GM12878 (cell line): ENCODE data around the gene BCL11A. TPM values are rescaled to one million over a fixed set of nuclear protein-coding genes. Genes with fewer than 3 reads are reported as not detected.

Experiments used
- ATAC-seq: fragments of 200-7000 bp; cut with Tn5 transposase; 3 replicates; pipeline ENCODE4 v1.9.1; 2020; ENCODE audit warnings: mild to moderate bottlenecking, moderate library complexity
- BruUV-seq: library from RNA; stranded (reverse); fragments of 400-500 nt; replicated peaks from 2 replicates; lab custom pipeline; 2021; lab: Mats Ljungman, UMichigan
- CTCF ChIA-PET: fragments of 300-600 bp; sonication (Branson Sonifier 250); formaldehyde crosslinking; extraction: SDS; loops from one replicate; lab custom pipeline; 2021; ENCODE audit warnings: inconsistent platforms; lab: Yijun Ruan, JAX
- POLR2A ChIA-PET: fragments of 350-600 bp; formaldehyde crosslinking; extraction: SDS; loops from one replicate; lab custom pipeline; 2021; ENCODE audit warnings: inconsistent platforms; lab: Charles Lee
- RAD21 ChIA-PET: fragments of 300-600 bp; sonication (Branson Sonifier 250); formaldehyde crosslinking; loops from one replicate; lab custom pipeline; 2023; ENCODE audit warnings: antibody characterized with exemption; ENCODE audit not compliant: unreplicated experiment; lab: Charles Lee
- SMC1A ChIA-PET: fragments of 300-600 bp; sonication (Branson Sonifier 250); formaldehyde crosslinking; loops from one replicate; lab custom pipeline; 2023; ENCODE audit not compliant: unreplicated experiment, uncharacterized antibody; lab: Charles Lee
- DNase-seq: peaks from one replicate; pipeline ENCODE4 v3.0.0-alpha.2; 2011; ENCODE audit warnings: low read depth, low spot score
- FAIRE-seq: peaks from 3 replicates; lab custom pipeline; 2011; peaks lifted over from hg19 to GRCh38; lab: Jason Lieb, UNC
- H2AFZ ChIP-seq: 2 replicates; pipeline ENCODE4 v1.6.0; 2011; ENCODE audit warnings: low read depth, low read length, control low read depth; ENCODE audit not compliant: control insufficient read depth
- H3K27ac ChIP-seq: 2 replicates; pipeline ENCODE4 v1.5.1; 2011; ENCODE audit warnings: control low read depth; ENCODE audit not compliant: control insufficient read depth, insufficient read depth
- H3K27me3 ChIP-seq, 2 experiments: replicated peaks in 1 of 2; 2 replicates each; pipeline versions ENCODE4 v1.6.0 to v1.6.1; 2011; ENCODE audit warnings: low read length in 1 of 2; ENCODE audit not compliant: control insufficient read depth in 2 of 2, insufficient read depth in 2 of 2
- H3K36me3 ChIP-seq, 2 experiments: 2 replicates each; pipeline ENCODE4 v1.5.1; 2011; ENCODE audit warnings: low read length in 1 of 2; ENCODE audit not compliant: control insufficient read depth in 2 of 2, insufficient read depth in 2 of 2
- H3K4me1 ChIP-seq: 2 replicates; pipeline ENCODE4 v1.6.1; 2011; ENCODE audit warnings: mild to moderate bottlenecking, low read length, moderate library complexity, mixed read lengths; ENCODE audit not compliant: control insufficient read depth, insufficient read depth
- H3K4me2 ChIP-seq: 2 replicates; pipeline ENCODE4 v1.6.0; 2011; ENCODE audit warnings: control low read depth; ENCODE audit not compliant: control insufficient read depth, insufficient read depth
- H3K4me3 ChIP-seq: fragments of 200-600 bp; sonication (generic); 2 replicates; pipeline ENCODE4 v1.5.1; 2016
- H3K79me2 ChIP-seq: 2 replicates; pipeline ENCODE4 v1.6.0; 2011; ENCODE audit warnings: low read length; ENCODE audit not compliant: control insufficient read depth, insufficient read depth
- H3K9ac ChIP-seq: 2 replicates; pipeline ENCODE4 v1.8.0; 2011; ENCODE audit warnings: low read length, control low read depth, mixed read lengths; ENCODE audit not compliant: control insufficient read depth, insufficient read depth
- H3K9me3 ChIP-seq: replicated peaks from 3 replicates; pipeline ENCODE4 v1.5.1; 2011; ENCODE audit warnings: mild to moderate bottlenecking, low read length; ENCODE audit not compliant: control insufficient read depth, insufficient read depth
- H4K20me1 ChIP-seq: 2 replicates; pipeline ENCODE4 v1.6.0; 2011; ENCODE audit not compliant: control insufficient read depth, insufficient read depth
- CHD2 ChIP-seq: IDR thresholded peaks from 2 replicates; pipeline ENCODE4 v1.6.1; 2011; ENCODE audit warnings: low read depth, low read length, improper control_type of control experiment, borderline replicate concordance
- ETV6 ChIP-seq, 2 experiments: fragments of 450-650 bp in 1 of 2; IDR thresholded peaks in 1 of 2; conservative IDR thresholded peaks in 1 of 2; 2 replicates each; pipeline ENCODE4 v1.6.1; 2014; ENCODE audit warnings: antibody characterized with exemption in 1 of 2, borderline replicate concordance in 1 of 2, low read depth in 1 of 2, mild to moderate bottlenecking in 1 of 2, moderate library complexity in 1 of 2
- HDGF ChIP-seq: fragments of 450-650 bp; IDR thresholded peaks from 2 replicates; pipeline ENCODE4 v1.6.1; 2016; ENCODE audit warnings: antibody characterized with exemption
- IKZF1 ChIP-seq: fragments of 450-650 bp; conservative IDR thresholded peaks from 2 replicates; pipeline ENCODE4 v1.6.1; 2017; ENCODE audit warnings: antibody characterized with exemption, mild to moderate bottlenecking
- IKZF2 ChIP-seq, 2 experiments: fragments of 450-650 bp; IDR thresholded peaks; 2 replicates each; pipeline ENCODE4 v1.6.1; 2017; ENCODE audit warnings: mild to moderate bottlenecking in 2 of 2, moderate library complexity in 2 of 2
- PAX8 ChIP-seq: fragments of 450-650 bp; IDR thresholded peaks from 2 replicates; pipeline ENCODE4 v1.6.1; 2017; ENCODE audit warnings: mild to moderate bottlenecking, moderate library complexity
- PML ChIP-seq: IDR thresholded peaks from 2 replicates; pipeline ENCODE4 v1.6.1; 2012; ENCODE audit warnings: low read length, inconsistent platforms
- POLR2A ChIP-seq: IDR thresholded peaks from 2 replicates; pipeline ENCODE4 v1.6.1; 2011; ENCODE audit warnings: low read depth, mild to moderate bottlenecking, low read length
- SMARCA5 ChIP-seq: fragments of 450-650 bp; IDR thresholded peaks from 2 replicates; pipeline ENCODE4 v1.6.1; 2017; ENCODE audit warnings: mild to moderate bottlenecking
- SPI1 ChIP-seq: IDR thresholded peaks from 2 replicates; pipeline ENCODE4 v1.6.1; 2011; ENCODE audit warnings: low read depth, mild to moderate bottlenecking, low read length, moderate library complexity, borderline replicate concordance; ENCODE audit not compliant: insufficient read depth
- TBL1XR1 ChIP-seq: IDR thresholded peaks from 2 replicates; pipeline ENCODE4 v1.6.1; 2012; ENCODE audit warnings: low read depth, low read length, improper control_type of control experiment
- USF1 ChIP-seq: IDR thresholded peaks from 2 replicates; pipeline ENCODE4 v1.6.1; 2011; ENCODE audit warnings: borderline replicate concordance, low read depth, mild to moderate bottlenecking, moderate library complexity, mixed read lengths, low read length; ENCODE audit not compliant: insufficient read depth; ENCODE audit errors: extremely low read length
- YBX1 ChIP-seq: fragments of 450-650 bp; IDR thresholded peaks from 2 replicates; pipeline ENCODE4 v1.6.1; 2016; ENCODE audit warnings: antibody characterized with exemption
- ZBTB33 ChIP-seq: fragments of 450-650 bp; IDR thresholded peaks from 2 replicates; pipeline ENCODE4 v1.6.1; 2017; ENCODE audit warnings: mild to moderate bottlenecking
- ZNF24 ChIP-seq: fragments of 450-650 bp; IDR thresholded peaks from 2 replicates; pipeline ENCODE4 v1.6.1; 2017; ENCODE audit warnings: antibody characterized with exemption, mild to moderate bottlenecking
- ZNF274 ChIP-seq: IDR thresholded peaks from one replicate; pipeline ENCODE4 v1.8.0; 2011; ENCODE audit not compliant: insufficient read length, insufficient read depth
- ZSCAN29 ChIP-seq: fragments of 450-650 bp; IDR thresholded peaks from 2 replicates; pipeline ENCODE4 v1.6.1; 2017; ENCODE audit warnings: mild to moderate bottlenecking, moderate library complexity
- WGBS: methylation state at CpG from one replicate; pipeline ENCODE4 v1.1.6; 2016; ENCODE audit warnings: low lambda C conversion rate; ENCODE audit not compliant: insufficient replicate concordance, insufficient coverage; ENCODE audit errors: missing lambda C conversion rate; 5-methylcytosine and 5-hydroxymethylcytosine counted together
- in situ Hi-C: fragments of 300-500 bp; cut with MboI; formaldehyde crosslinking; loops from 9 replicates; pipeline ENCODE4 v1.14.3; 2018; ENCODE audit warnings: mixed read lengths
- intact Hi-C: fragments of 100-400 bp; cut with micrococcal nuclease; formaldehyde crosslinking; loops from one replicate; pipeline ENCODE4 v1.14.2; 2022; ENCODE audit not compliant: unreplicated experiment
- polyA plus RNA-seq, 11 experiments: library from polyadenylated mRNA; depleted of rRNA in 4 of 11; unstranded in 6 of 11; stranded (reverse) in 5 of 11; fragments of >200 nt; fragmentation: Nextera tagmentation in 4 of 11; fragmentation: Illumina TruSeq in 1 of 11; extraction: Ambion mirVana in 4 of 11; extraction: Trizol in 1 of 11; gene quantifications; 1 replicate in 1 of 11; 2 replicates in 10 of 11; pipeline versions ENCODE4 v1.2.1 to v1.2.3, GENCODE V29; 2011 to 2016; ENCODE audit warnings: inconsistent platforms in 2 of 11, missing spikeins in 2 of 11, low read depth in 1 of 11
- total RNA-seq, 4 experiments: library from RNA; depleted of rRNA in 3 of 4; stranded (reverse); fragments of >200 nt in 3 of 4; fragmentation: Illumina TruSeq in 1 of 4; extraction: Trizol in 1 of 4; gene quantifications; 2 replicates each; pipeline versions ENCODE4 v1.2.1 to v1.2.3, GENCODE V29; 2013 to 2021
- TF ChIP-seq, protein P1 (sequence below): fragments of 450-650 bp; formaldehyde crosslinking; IDR thresholded peaks from 2 replicates; pipeline ENCODE4 v1.4.0; 2022; ENCODE audit warnings: mild to moderate bottlenecking, moderate library complexity

Gene BCL11A
- total and polyA plus RNA-seq, 10 of the 15 experiments (the other 5 are each of a cell fraction or from before 2014, with no cell fraction given) = 7.5 to 26.6 (median 11.1) TPM; not detected in 1

GRCh38 chr2:60414495-60415138, 138.8 kb downstream of the BCL11A start:
- POLR2A ChIA-PET = no interaction called here
- no TSS peak for BruUV-seq
- DNase-seq (no peak), FAIRE-seq (no peak), ATAC-seq (no peak)
- Histone ChIP-seq H3K27ac (peak overlapping the region; percentile 61), H3K9me3 (no peaks in the 10 kb centered on the region), H4K20me1 (no peaks in the 10 kb centered on the region), H3K4me2 (no peak overlapping the region), H3K27me3 (no peaks in the 10 kb centered on the region), H3K79me2 (no peaks in the 10 kb centered on the region), H3K4me1 (peaks cover 41% of the 10 kb centered on the region), H2AFZ (no peak overlapping the region), H3K36me3 (no peaks in the 10 kb centered on the region), H3K4me3 (no peak overlapping the region), H3K9ac (no peak overlapping the region)
- WGBS = 28% methylated on average over 2 of the region's 2 CpGs
- RAD21 ChIA-PET = no interaction called here
- TF ChIP-seq TBL1XR1 (no peak), CHD2 (no peak), PAX8 (no peak), ZBTB33 (no peak), ZNF274 (no peak), ETV6 (conservative IDR thresholded peaks at IDR 0.05 in 1 of 2, IDR thresholded peaks at IDR 0.05 in 1 of 2; ENCODE audit: borderline replicate concordance in 1 of 2, low read depth in 1 of 2) (no peak), YBX1 (no peak), IKZF1 (no peak), USF1 (no peak), PML (no peak), ZNF24 (no peak), HDGF (no peak), SPI1 (no peak), SMARCA5 (no peak), IKZF2 (IDR thresholded peaks at IDR 0.05) (no peak), ZSCAN29 (no peak), POLR2A (no peak)
- TF ChIP-seq, protein P1, sequence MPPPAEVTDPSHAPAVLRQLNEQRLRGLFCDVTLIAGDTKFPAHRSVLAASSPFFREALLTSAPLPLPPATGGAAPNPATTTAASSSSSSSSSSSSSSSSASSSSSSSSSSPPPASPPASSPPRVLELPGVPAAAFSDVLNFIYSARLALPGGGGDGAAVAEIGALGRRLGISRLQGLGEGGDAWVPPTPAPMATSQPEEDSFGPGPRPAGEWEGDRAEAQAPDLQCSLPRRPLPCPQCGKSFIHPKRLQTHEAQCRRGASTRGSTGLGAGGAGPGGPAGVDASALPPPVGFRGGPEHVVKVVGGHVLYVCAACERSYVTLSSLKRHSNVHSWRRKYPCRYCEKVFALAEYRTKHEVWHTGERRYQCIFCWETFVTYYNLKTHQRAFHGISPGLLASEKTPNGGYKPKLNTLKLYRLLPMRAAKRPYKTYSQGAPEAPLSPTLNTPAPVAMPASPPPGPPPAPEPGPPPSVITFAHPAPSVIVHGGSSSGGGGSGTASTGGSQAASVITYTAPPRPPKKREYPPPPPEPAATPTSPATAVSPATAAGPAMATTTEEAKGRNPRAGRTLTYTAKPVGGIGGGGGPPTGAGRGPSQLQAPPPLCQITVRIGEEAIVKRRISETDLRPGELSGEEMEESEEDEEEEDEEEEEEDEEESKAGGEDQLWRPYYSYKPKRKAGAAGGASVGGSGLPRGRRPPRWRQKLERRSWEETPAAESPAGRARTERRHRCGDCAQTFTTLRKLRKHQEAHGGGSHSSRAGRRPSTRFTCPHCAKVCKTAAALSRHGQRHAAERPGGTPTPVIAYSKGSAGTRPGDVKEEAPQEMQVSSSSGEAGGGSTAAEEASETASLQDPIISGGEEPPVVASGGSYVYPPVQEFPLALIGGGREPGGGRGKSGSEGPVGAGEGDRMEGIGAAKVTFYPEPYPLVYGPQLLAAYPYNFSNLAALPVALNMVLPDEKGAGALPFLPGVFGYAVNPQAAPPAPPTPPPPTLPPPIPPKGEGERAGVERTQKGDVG = no peak
- SMC1A ChIA-PET = no interaction called here
- in situ Hi-C loops (no loop called here), intact Hi-C loops (loop anchor here (1.0 to 5.0 kb wide), 2 partner anchors 25 to 57 kb away; no protein-coding TSS in a partner anchor)
- CTCF ChIA-PET = no interaction called here
